Muscle of leg (tissue), 11 donors: Measurements from ENCODE around the gene PTPRG. TPM values are rescaled to one million over a fixed set of nuclear protein-coding genes. Genes with fewer than 3 reads are reported as not detected.

ENCODE experiments used
- DNase-seq: peaks from one replicate; pipeline ENCODE4 v3.0.0; 2013
- H3K27ac ChIP-seq: one replicate; pipeline ENCODE4 v1.5.1; 2013; ENCODE audit warnings: mild to moderate bottlenecking, low read length, control low read depth
- H3K27me3 ChIP-seq: one replicate; pipeline ENCODE4 v1.6.1; 2013; ENCODE audit warnings: low read length; ENCODE audit not compliant: control insufficient read depth, insufficient read depth
- H3K36me3 ChIP-seq: one replicate; pipeline ENCODE4 v1.6.1; 2013; ENCODE audit warnings: low read length; ENCODE audit not compliant: control insufficient read depth, insufficient read depth
- H3K4me1 ChIP-seq: one replicate; pipeline ENCODE4 v1.6.1; 2013; ENCODE audit warnings: low read length; ENCODE audit not compliant: control insufficient read depth, insufficient read depth
- H3K4me3 ChIP-seq: one replicate; pipeline ENCODE4 v1.5.1; 2013; ENCODE audit warnings: low read length, control low read depth
- H3K9me3 ChIP-seq: replicated peaks from 2 replicates; pipeline ENCODE4 v1.6.1; 2013; ENCODE audit warnings: low read depth, low read length; ENCODE audit not compliant: control insufficient read depth
- whole genome bisulfite sequencing: methylation state at CpG from one replicate; pipeline ENCODE4 v1.1.5; 2013; ENCODE audit warnings: missing lambda C conversion rate; ENCODE audit not compliant: insufficient coverage; 5-methylcytosine and 5-hydroxymethylcytosine counted together
- polyA plus RNA-seq, 8 donors: library from polyadenylated mRNA; unstranded; fragments of 120-200 nt; gene quantifications; one replicate each; pipeline versions ENCODE4 v1.2.1 to v1.2.3, GENCODE V29; 2013; ENCODE audit warnings: inconsistent platforms in 1 of 8, low replicate concordance in 1 of 8; ENCODE audit not compliant: insufficient read length in 8 of 8, insufficient read depth in 1 of 8
- total RNA-seq: library from RNA; stranded (reverse); fragments of 120-200 nt; gene quantifications from one replicate; pipeline ENCODE4 v1.2.4, GENCODE V29; 2013

PTPRG gene
- total and polyA plus RNA-seq, 9 donors: 15.7 to 45.7 (median 30.8) TPM

DNA sequence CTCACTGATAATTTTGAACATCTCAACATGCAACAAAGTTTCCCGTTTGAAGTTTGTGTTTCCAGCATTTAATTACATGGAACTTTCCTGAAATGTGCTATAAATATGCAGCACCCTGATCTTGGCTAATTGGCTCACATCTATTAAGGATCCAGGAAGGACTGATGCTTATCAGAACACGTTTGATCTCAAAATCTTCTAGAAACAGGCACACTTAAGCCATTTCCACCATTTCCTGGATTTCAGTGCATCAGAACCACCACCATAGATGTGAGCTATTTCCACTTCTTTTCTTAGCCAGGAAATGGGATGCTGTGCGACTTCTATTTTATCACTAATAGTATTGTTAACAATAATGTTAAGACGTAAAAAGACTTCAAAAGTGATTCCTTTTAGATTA lies 583.1 kb downstream of the PTPRG start:
- Histone ChIP-seq H3K4me1 (no peaks in the 10 kb centered on the region), H3K36me3 (peaks cover 2% of the 10 kb centered on the region), H3K27me3 (no peaks in the 10 kb centered on the region), H3K27ac (peak overlapping the region; percentile 55), H3K4me3 (no peak overlapping the region), H3K9me3 (no peaks in the 10 kb centered on the region)
- WGBS: 43% methylated on average over 1 of the region's 4 CpGs
- DNase-seq: no peak

DNA sequence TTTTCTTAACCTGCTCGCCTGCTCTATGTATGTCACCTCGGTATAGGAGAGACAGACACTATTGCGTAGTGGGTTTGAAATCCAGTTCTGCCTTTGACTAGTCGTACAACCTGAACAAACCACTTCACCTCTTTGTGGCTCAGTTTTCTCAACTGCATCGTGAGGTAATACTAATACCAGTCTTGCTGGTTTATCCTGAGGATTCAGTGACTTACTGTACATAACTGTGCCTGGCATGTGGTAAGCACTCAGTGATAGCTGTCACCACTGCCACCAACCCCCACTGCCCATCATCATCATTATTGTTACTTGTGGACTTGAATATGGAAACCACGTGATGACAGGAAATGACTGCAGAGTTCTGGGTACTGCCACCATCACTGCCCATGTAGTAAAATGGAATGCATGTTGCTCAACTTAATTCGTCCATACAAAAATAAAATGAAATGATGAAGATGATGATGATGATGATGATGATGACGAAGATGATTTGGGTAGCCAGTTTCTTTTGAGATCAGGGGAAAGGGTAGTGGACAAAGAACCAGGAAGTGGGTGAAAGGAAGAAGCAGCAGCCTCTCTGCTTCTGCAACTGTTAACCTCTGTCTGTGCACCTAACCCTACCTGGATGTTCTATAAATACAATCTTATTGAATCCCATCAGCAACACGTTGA lies 583.9 kb downstream of the PTPRG start:
- Histone ChIP-seq H3K4me1 (no peaks in the 10 kb centered on the region), H3K4me3 (no peak overlapping the region), H3K36me3 (no peaks in the 10 kb centered on the region), H3K9me3 (no peaks in the 10 kb centered on the region), H3K27ac (peak overlapping the region; percentile 55), H3K27me3 (no peaks in the 10 kb centered on the region)
- DNase-seq: no peak
- WGBS: 81% methylated on average over 3 of the region's 9 CpGs

DNA sequence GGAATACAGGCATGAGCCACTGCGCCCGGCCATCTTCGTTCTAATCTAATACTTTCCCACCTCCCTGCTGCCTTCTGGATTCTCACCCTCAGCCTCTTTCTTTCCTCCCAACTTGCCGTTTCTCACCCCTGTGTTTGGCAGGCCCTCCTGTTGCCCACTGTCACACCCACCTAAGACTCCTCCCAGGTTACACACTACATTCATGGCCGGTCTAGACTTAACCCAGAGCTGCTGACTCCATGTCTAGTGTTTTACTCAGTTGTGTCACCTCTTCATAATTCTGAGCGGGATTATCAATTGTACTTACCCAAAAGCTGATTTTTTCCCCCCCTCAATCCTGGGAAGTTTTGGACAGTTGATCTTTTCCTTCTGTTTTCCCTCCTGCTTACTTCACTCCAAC lies 588.2 kb downstream of the PTPRG start:
- peak overlapping the region; percentile 20 for H3K27ac ChIP-seq

DNA sequence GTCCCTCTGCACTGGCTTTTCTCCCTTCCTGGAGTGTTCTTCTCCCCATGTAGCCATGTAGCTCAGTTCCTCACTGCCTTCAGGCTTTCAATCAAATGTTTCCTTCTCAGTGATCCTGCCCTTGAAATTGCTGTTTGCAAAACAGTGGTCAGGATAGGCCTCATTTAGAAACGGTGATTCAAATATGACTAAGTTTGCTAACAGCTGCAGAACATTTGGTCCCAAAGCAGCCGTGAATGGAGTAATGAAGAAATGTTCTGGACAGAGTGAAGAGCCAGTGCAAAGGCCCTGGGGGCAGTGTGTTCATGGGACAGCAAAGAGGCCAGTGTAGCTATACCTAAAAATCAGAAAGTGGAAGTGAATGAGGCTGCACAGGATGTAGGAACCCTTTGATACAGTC lies 588.6 kb downstream of the PTPRG start:
- Histone ChIP-seq H3K9me3 (no peaks in the 10 kb centered on the region), H3K4me1 (peaks cover 6% of the 10 kb centered on the region), H3K36me3 (no peaks in the 10 kb centered on the region), H3K27me3 (no peaks in the 10 kb centered on the region), H3K27ac (peak overlapping the region; percentile 20), H3K4me3 (no peak overlapping the region)
- no peak for DNase-seq
- 35% methylated on average over 2 of the region's 2 CpGs for WGBS

More for the DNA sequence above, 588.2 kb downstream of the PTPRG start:
- H3K4me1 ChIP-seq: peaks cover 2% of the 10 kb centered on the region
- DNase-seq: no peak
- 78% methylated on average over 4 of the region's 6 CpGs for WGBS
- H3K4me3 ChIP-seq: no peak overlapping the region
- H3K36me3 ChIP-seq: no peaks in the 10 kb centered on the region
- no peaks in the 10 kb centered on the region for H3K27me3 ChIP-seq
- H3K9me3 ChIP-seq: no peaks in the 10 kb centered on the region

DNA sequence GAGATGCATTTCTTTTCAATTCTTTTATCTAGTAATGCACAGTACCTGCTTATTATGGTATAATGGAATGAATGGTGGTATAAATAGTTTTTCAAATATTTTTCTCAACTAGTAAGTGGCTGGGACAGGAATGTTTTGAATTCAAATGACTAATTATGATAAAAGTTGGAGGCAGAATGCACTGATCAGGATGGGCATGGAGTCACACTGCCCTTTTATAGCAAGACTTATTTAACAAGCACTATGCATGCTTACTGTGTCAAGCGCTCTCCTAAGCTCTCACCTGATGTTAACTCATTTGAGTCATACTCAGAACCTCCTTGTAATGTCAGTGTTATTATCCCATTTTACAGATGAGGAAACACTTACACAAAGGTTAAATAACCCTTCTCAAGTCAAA lies 590.2 kb downstream of the PTPRG start:
- no peaks in the 10 kb centered on the region for H3K36me3 ChIP-seq

DNA sequence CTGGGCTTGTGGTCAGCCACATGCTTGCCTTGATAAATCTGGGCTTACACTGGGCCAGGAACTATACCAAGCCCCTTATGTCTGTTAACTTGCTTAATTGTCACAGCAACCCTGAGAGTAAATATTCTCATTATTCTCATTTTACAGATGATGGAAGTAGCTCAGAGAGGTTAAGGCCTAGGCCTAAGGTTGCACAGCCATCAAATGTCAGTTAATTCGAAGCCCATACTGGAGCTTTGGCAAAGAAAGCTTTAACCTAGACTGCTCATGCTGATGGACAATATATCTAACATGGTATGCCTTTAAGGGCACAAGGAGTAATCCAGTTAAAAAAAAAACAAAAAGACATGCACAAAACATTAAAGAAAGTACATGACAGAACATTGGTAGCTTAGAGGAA lies 591.9 kb downstream of the PTPRG start:
- no peaks in the 10 kb centered on the region for H3K36me3 ChIP-seq
- H3K27ac ChIP-seq: no peak overlapping the region
- DNase-seq: no peak
- H3K4me1 ChIP-seq: peaks cover 6% of the 10 kb centered on the region
- H3K9me3 ChIP-seq: no peaks in the 10 kb centered on the region
- no peak overlapping the region for H3K4me3 ChIP-seq
- no CpG with 5 or more reads among the region's 1 CpG for WGBS
- H3K27me3 ChIP-seq: no peaks in the 10 kb centered on the region

More for the DNA sequence above, 590.2 kb downstream of the PTPRG start:
- peaks cover 6% of the 10 kb centered on the region for H3K4me1 ChIP-seq
- no peak for DNase-seq
- no peaks in the 10 kb centered on the region for H3K9me3 ChIP-seq
- no peak overlapping the region for H3K4me3 ChIP-seq
- no CpG with 5 or more reads among the region's 1 CpG for WGBS
- no peak overlapping the region for H3K27ac ChIP-seq
- H3K27me3 ChIP-seq: no peaks in the 10 kb centered on the region

DNA sequence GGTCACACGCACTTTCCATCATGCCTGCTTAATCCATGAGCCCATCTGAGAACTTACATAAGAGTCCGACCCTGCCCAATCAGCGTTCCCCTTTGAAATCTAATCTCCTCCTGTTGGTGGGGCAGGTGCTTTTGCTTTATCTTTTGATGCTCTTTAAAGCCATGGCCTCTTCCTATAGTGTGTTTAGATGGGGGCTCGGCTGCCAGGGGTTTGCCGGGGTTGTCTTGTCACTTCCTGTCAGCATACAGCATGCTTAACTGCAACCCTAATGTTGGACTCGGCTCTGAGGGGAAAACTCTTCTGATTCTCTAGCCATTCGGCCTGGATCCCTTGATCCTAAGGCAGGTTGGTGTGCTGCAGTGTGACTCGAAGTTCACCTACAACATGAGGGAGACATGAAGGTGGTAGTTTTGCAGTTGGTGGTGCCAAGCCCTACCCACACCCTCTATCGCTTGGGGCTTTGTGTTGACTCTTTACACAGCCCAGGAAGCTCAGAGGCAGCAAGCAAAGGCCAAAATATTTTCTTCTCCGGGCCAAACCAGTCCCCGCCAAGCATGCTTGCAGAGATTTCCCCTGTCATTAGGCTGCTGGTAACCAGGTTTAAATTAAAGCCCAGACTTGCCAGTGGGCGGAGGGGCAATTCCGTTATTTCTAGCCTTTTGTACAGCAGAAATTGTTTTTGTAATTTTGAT lies 593.2 kb downstream of the PTPRG start:
- Histone ChIP-seq H3K4me3 (no peak overlapping the region), H3K36me3 (no peaks in the 10 kb centered on the region), H3K27ac (no peak overlapping the region), H3K4me1 (peaks cover 11% of the 10 kb centered on the region), H3K9me3 (no peaks in the 10 kb centered on the region), H3K27me3 (no peaks in the 10 kb centered on the region)
- no peak for DNase-seq
- WGBS: 60% methylated on average over 1 of the region's 13 CpGs

DNA sequence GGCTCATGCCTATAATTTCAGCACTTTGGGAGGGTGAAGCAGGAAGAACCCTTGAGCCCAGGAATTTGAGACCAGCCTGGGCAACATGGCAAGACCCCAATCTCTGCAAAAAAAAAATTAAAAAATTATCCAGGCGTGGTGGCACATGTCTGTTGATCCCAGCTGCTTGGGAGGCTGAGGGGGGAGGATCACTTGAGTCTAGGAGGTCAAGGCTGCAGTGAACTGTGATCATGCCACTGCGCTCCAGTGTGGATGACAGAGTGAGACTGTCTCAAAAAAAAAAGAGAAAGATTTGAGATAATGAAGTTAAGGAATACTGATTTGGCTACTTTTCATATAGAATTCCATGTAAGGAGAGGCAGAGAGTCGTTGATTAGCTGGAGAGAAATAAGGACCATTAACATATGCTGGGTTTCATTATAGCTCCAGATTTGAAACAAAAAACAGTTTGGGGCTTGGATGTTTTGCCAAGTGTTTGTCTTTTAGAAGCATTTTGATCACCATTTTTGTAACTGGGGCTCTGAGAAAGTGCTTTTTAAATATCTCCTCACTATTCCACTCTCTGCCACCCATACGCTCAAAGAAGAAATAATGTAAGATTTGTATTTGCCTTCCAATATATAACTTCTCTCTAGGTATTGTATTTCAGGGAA lies 597.8 kb downstream of the PTPRG start:
- Histone ChIP-seq H3K9me3 (no peaks in the 10 kb centered on the region), H3K4me1 (peaks cover 23% of the 10 kb centered on the region), H3K27ac (peak overlapping the region; percentile 74), H3K27me3 (no peaks in the 10 kb centered on the region), H3K4me3 (no peak overlapping the region), H3K36me3 (no peaks in the 10 kb centered on the region)
- peak; percentile 24 for DNase-seq
- WGBS: 80% methylated on average over 1 of the region's 4 CpGs

DNA sequence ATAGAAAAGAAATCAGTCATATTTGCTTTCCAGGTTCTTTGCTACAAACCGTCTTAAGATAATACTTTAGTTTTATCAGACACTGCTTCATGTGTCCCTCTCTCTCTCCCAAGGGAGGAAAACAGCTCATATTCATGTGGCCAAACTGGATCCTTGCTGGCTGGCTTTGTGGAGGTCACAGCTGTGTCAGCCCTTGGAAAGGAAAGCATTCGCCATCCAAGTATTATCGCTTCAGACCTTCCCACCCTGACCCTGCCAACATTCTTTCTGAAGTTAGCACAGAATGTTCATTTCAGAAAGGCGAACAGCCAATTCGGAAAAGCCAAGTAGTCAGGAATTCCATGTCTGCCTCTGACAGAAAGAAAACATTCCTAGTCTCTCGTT lies 598.3 kb downstream of the PTPRG start:
- Histone ChIP-seq H3K27me3 (no peaks in the 10 kb centered on the region), H3K4me1 (peaks cover 20% of the 10 kb centered on the region), H3K36me3 (no peaks in the 10 kb centered on the region), H3K4me3 (no peak overlapping the region), H3K27ac (peak overlapping the region; percentile 74), H3K9me3 (no peaks in the 10 kb centered on the region)
- DNase-seq: peak; percentile 88
- 20% methylated on average over 5 of the region's 6 CpGs for WGBS

DNA sequence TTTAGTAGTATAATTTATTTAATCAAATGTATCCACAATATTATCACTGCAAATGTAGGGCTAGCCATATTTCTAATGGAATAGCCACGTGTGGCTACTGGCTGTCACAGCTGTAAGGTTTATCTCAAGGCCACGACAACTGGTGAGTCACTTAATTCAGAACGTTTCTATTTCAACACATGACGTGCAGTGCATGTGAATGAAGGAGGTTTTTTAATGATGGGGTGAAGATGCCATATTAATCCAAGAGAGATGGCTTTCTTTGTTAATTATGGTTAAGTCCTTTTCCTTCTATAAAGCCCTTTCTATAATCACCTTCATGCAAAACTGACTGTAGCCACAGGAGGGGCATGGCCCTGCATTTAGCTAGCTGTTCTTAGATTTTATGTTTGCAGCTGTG lies 600.0 kb downstream of the PTPRG start:
- Histone ChIP-seq H3K4me1 (peaks cover 18% of the 10 kb centered on the region), H3K27me3 (no peaks in the 10 kb centered on the region), H3K4me3 (no peak overlapping the region), H3K27ac (no peak overlapping the region), H3K36me3 (no peaks in the 10 kb centered on the region), H3K9me3 (no peaks in the 10 kb centered on the region)
- DNase-seq: peak; percentile 42
- WGBS: no CpG with 5 or more reads among the region's 4 CpGs
